CD4-positive, alpha-beta T cell treated with Interleukin-12 subunit alpha and Interleukin-12 subunit beta, for 1 hour (primary cell): ENCODE measurements around the gene SPTBN2.

ENCODE experiments used
- DNase-seq: peaks from one replicate; pipeline ENCODE4 v3.0.0-alpha.2; 2020

Gene SPTBN2

GRCh38 chr11:66637557-66638176 is 91.3 kb downstream of the SPTBN2 start:
- no peak for DNase-seq

GRCh38 chr11:66636411-66636810 is 92.6 kb downstream of the SPTBN2 start:
- DNase-seq: no peak
